ENCODE measurements around the gene HSF4.

Gene HSF4

DNA sequence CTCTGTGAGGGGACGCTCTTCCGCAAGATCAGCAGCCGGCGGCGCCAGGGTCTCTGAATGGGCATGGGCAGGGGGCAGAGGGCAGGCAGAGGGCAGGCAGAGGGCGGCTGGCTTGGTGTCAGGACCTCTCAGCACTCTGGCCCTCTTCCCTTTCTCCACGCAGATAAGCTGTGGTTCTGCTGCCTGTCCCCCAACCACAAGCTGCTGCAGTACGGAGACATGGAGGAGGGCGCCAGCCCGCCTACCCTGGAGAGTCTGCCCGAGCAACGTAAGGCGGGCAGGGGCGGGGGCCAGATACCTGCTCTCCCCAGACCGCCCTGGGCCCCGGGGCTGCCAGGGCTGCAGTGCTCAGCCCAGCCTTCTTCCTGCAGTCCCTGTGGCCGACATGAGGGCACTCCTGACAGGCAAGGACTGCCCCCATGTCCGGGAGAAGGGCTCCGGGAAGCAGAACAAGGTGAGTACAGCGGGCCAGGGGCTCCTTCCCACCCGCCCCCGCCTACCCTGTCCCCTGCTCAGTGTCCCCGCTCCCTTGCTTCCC lies 38.5 kb downstream of the HSF4 start:
- no peak for DNase-seq

DNA sequence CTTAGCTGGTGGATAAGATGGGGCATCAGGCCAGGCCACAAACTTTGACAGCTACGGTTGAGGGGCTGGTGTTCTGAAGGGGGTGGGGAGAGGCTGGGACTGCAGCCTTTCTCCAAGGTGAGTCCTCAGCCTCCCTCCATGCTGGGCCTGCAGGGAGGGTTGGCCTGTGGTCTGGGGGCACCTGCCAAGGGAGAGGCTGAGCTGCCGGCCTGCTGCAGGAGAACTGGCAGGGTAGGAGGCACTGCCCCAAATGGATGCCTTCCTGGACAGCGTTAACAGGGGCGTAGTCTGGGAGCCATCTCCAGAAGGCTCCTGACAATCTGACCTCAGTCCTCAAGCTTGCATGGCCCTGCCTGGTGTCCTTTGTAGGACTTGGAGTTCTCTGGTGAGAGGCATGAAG lies 39.5 kb downstream of the HSF4 start:
- DNase-seq: no peak

DNA sequence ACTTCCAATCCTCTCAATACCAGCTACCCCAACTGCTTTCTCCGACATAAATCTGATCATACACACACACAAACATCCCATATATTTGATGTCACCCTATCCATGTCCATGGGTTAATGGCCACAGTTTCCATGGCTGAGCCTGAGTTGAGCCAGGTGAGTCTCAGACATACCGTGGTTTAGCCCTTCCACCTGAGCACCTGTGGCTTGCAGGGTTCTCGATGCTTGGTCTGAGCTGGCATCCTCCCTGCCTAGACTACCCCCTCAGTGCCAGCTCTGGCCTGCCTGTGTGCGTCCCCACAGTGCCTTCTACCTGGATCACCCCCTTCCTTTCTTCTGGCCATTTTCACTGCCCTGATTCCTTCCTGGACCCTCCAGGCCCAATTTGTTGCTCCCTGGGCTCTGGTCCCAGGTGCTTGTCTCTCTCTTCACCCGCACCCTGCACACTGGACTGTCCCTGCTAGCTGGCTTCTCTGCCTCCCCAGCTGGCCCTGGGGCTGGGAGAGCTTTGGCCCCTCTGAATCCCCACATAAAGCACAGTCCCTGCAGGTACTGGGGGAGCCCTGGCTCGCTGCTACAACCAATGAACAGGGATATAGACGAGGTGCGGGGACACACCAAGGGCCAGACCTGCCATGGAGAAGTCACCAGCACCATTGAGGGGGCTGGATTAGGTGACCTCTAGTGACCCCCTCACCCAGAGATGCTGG lies 41.7 kb downstream of the HSF4 start:
- DNase-seq: no peak

DNA sequence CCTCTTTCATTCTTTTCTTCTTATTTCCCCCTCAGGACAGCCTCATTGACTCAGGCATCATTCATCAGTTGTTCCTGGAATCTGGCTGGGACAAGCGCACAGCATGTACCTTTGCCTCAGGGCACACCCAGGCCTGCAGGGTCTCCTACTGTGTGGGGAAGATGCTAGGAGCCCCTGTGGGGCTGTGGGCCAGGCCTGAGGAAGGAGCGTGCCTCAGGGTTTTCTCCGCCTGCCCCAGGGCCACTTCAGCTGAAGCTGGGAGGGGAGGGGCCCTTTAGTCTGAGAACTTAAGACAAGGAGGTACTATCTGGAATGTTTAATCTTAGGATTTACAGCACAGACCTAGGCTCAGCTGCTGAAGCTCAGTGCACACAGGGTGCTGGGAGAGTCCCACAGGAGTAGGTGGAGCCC lies 42.3 kb downstream of the HSF4 start:
- no peak for DNase-seq

GRCh38 chr16:67207249-67208091 lies 42.9 kb downstream of the HSF4 start:
- no peak for DNase-seq

- no peak for DNase-seq
Observed at GRCh38 chr16:67208154-67208896, 43.8 kb downstream of the HSF4 start.

DNA sequence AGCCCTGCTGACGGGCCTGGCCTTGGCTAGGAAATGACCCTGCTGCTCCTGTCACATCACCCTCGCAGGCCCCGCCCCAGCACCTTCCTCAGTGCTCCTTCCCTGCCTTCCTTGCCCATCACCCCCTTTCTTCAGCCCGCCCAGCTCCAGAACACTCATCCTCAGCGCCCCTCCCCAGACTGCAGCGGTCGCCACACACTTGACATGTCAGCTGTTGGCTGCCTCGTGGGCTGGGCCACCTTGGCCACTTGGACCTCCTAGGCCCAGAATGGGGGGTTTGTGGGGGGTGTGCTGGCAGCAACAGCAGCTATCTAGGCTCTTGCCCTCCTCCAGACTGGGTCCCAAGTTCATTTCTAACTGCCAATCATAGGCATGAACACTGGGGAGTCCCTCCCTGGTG lies 45.0 kb downstream of the HSF4 start:
- no peak for DNase-seq

GRCh38 chr16:67210069-67210937 lies 45.8 kb downstream of the HSF4 start:
- no peak for DNase-seq

DNA sequence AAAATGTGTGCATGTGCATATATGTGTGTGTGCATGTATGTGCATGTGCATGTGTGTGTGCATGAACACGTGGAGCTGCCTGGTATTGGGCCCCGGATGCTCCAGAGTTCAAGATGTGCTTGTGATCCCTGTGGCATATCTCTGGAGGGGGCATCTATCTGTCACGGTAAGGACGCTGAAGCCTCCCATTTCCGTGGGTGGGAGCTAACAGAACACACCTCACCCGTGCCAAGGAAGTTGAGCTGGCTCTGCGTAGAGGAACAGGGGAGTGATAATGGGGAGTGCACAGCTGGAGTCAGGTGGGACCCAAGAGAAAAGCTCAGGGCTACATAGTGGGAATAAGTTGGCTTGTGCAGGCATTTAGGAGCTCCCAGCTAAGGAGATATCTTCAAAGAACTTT lies 47.1 kb downstream of the HSF4 start:
- no peak for DNase-seq

DNA sequence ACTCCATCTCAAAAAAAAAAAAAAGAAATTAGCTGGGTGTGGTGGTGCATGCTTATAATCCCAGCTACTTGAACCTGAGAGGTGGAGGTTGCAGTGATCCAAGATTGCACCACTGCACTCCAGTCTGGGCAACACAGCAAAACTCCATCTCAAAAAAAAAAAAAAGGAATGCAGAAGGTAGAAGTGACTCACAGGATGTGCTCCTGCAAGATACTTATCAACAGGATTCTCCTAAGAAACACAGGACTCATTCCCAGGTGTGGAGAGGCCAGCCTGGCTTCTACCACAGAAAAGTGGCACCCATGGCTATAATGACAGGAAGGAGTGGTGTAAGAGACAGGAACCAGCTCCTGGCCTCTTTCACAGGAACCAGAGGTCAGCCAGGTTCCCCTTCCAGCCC lies 48.2 kb downstream of the HSF4 start:
- no peak for DNase-seq

- DNase-seq: no peak
Observed at GRCh38 chr16:67213197-67214019, 48.9 kb downstream of the HSF4 start.

DNA sequence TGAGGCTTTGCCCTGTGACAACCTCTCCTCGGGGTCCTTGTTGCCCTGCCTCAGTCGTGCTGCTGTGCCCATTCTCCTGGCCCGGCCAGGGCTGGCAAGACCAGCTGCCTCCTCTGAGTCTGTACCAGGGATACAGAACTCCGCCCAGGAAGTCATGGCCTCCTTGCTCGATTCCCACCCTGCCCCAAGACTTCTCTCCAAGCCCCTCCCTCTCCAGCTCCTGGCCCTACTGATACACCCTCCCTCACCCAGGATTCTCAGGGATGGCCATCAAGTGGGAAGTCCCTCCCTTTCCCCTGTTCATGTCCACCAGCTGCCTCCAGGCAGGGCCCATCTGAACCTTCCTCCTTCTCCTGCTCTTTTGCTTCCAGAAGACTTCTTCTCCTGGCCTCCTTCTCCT lies 51.2 kb downstream of the HSF4 start:
- no peak for DNase-seq

DNA sequence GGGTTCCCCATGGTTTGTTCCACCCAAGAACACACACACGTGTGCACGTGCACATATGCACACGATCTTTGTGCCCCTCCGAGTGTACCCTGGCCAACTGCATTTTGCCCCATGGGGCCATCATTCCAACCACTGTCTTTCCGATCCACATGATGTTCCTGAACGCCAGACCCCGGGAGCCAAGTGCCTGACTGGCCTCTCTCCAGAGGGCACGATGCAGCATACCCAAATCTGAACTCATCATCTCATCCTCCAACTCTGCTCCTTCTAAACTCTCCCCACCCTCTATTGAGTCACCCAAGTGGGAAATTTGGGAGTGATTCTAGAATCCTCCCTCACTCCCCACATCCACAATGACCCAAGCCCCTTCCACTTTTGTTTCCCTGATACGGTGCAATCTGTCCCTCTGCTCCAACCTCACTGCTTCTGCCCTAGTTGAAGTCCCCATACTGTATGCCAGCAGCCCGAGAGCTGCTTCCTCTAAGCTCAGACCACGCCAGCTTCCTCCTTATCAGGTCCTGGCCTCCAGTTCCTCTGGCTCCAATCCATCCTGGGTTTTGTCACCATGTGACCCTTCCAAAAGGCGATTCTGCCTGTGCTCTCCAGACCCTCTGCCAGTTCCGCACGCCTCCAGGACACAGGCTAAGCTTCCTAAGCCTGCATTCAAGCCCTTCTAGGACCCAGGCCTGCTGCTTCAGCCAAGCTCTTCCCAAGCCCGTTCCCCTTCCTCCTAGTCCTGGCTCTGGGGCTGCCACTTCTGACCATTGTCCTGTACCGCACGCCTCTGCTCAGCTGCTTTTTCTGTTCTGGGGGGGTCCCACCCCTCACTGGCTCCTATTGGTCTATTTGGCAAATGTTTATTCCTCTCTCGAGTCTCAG lies 52.3 kb downstream of the HSF4 start:
- DNase-seq: no peak

Measured in activated effector memory CD4-positive, alpha-beta T cell treated with Interleukin-2 at 50 U/mL for 16 hours (primary cell).